NCI-H128 (cell line): ENCODE results near the gene TRIO.

ENCODE experiments used
- DNase-seq: peaks from one replicate; lab custom pipeline; 2025; ENCODE audit not compliant: unreplicated experiment; lab: John Stamatoyannopoulos, UW

Gene TRIO

GRCh38 chr5:14445013-14445412 lies 301.9 kb downstream of the TRIO start:
- no peak for DNase-seq

- DNase-seq = no peak
These were observed 302.6 kb downstream of the TRIO start for GRCh38 chr5:14445576-14446290.

- no peak for DNase-seq
These were observed 305.1 kb downstream of the TRIO start for GRCh38 chr5:14447958-14448911.

- no peak for DNase-seq
These were observed 306.0 kb downstream of the TRIO start for GRCh38 chr5:14449052-14449661.

- no peak for DNase-seq
These were observed 306.9 kb downstream of the TRIO start for GRCh38 chr5:14450018-14450524.

GRCh38 chr5:14450742-14451141 lies 307.6 kb downstream of the TRIO start:
- no peak for DNase-seq

GRCh38 chr5:14451871-14452270 lies 308.7 kb downstream of the TRIO start:
- no peak for DNase-seq

- DNase-seq = no peak
These were observed 309.7 kb downstream of the TRIO start for GRCh38 chr5:14452685-14453454.

GRCh38 chr5:14453481-14453880 lies 310.3 kb downstream of the TRIO start:
- no peak for DNase-seq

- no peak for DNase-seq
These were observed 312.7 kb downstream of the TRIO start for GRCh38 chr5:14455814-14456321.

GRCh38 chr5:14457476-14457875 lies 314.3 kb downstream of the TRIO start:
- DNase-seq = no peak

- DNase-seq = no peak
These were observed 315.3 kb downstream of the TRIO start for GRCh38 chr5:14458414-14458813.

- DNase-seq = no peak
These were observed 317.8 kb downstream of the TRIO start for GRCh38 chr5:14460844-14461398.

GRCh38 chr5:14462681-14463080 lies 319.5 kb downstream of the TRIO start:
- no peak for DNase-seq

- no peak for DNase-seq
These were observed 320.5 kb downstream of the TRIO start for GRCh38 chr5:14463629-14464028.

- DNase-seq = no peak
These were observed 321.0 kb downstream of the TRIO start for GRCh38 chr5:14464096-14464495.

GRCh38 chr5:14464671-14465070 lies 321.5 kb downstream of the TRIO start:
- no peak for DNase-seq

GRCh38 chr5:14465116-14465515 lies 322.0 kb downstream of the TRIO start:
- DNase-seq = no peak

GRCh38 chr5:14465776-14466175 lies 322.6 kb downstream of the TRIO start:
- no peak for DNase-seq

- no peak for DNase-seq
These were observed 324.1 kb downstream of the TRIO start for GRCh38 chr5:14467251-14467650.
